GM19328 (cell line): Measurements from ENCODE around the gene FAM180A.
"Not testable (repeated sequence)": the region's sequence is repeated elsewhere in the genome, so short reads cannot be mapped to it uniquely, and the experiment has no call there.

Experiments
- ATAC-seq: cut with Tn5 transposase; IDR thresholded peaks from one replicate; pipeline ENCODE4 v1.9.1; 2021; ENCODE audit warnings: mild to moderate bottlenecking, moderate library complexity; ENCODE audit not compliant: unreplicated experiment

FAM180A gene

GRCh38 chr7:135742371-135742770, 6.2 kb downstream of the FAM180A start:
- no peak for ATAC-seq

- ATAC-seq, result no peak
Measured at GRCh38 chr7:135741905-135742304, 6.7 kb downstream of the FAM180A start.

- no peak for ATAC-seq
Measured at GRCh38 chr7:135740889-135741288, 7.7 kb downstream of the FAM180A start.

DNA sequence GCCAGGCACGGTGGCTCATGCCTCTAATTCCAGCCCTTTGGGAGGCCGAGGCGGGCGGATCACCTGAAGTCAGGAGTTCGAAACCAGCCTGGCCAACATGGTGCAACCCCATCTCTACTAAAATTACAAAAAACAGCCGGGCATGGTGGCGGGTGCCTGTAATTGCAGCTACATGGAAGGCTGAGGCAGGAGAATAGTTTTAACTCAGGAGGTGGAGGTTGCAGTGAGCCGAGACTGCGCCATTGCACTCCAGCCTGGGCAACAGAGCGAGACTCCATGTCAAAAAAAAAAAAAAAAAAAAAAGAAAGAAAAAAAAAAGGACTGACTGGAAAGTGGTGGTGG, 11.3 kb downstream of the FAM180A start:
- not testable (repeated sequence) for ATAC-seq

DNA sequence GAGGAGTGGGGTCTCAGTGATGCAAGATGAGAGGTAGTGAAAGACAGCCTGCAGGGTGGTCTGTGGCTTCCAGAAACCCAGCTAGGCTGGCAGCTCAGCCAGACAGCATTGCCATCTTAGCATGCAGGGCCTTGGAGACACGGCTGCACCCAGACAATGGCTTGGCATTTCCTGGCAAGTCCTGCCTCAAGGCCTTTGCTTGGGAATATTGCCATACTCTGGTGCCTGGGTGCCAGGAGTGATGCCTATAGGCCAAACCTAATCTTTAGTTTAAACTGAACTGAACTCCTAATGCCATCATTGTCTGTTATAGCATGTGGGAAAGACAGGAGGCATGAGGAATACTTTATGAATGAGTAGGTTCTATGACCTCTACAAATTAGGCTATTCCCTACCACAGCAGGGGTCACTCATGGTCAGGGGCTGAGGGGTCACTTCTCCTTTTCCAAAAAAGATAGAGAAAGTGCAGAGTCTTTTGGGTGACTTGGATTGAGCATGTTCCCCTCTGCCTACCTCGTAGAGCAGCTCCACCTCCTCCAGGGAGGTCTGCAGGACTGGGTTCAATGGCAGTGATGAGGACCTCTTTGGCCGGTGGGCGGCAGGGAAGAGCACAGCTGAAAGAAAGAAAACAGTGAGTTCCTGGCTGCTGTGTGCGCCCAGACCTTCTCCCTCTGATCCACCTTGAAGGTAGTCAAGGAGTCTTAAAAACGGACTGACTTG, 11.9 kb downstream of the FAM180A start:
- no peak for ATAC-seq

DNA sequence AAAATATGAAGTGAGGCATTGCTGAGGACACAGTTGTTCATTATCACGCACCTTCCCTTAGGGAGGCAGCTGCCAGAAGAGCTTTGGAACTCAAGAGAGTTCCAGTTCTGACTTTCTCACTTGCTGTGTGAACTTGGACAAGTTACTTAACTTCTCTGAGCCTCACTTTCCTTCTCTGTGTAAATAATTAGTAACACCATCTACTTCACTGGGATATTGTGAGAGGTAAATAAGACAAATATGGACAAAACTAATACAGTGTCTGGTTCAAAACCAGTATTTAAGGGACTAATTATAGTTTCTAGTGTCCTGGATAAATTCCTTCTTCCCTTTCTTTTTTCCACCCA, 14.3 kb downstream of the FAM180A start:
- no peak for ATAC-seq

GRCh38 chr7:135733603-135734342, 14.8 kb downstream of the FAM180A start:
- ATAC-seq, result no peak

- ATAC-seq, result no peak
Measured at GRCh38 chr7:135731131-135731530, 17.5 kb downstream of the FAM180A start.

DNA sequence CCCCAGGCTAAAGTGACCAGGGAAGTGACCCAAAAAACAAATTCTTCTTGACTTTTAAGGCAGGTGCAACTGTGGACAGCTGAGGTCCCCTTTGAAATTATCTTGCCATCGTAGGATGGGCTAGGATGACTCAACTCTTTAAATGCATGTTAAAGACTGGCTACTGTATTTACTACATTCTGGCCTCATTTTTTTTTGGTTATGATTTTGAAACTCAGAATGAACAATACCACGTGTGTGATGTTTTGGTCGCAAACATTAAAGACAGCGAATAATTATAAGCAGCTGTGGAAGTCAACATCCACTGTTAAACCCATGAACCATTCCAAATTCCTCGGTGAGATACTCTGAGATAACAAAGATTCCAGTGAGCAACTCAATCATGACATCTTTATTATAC, 19.4 kb downstream of the FAM180A start:
- ATAC-seq, result no peak

DNA sequence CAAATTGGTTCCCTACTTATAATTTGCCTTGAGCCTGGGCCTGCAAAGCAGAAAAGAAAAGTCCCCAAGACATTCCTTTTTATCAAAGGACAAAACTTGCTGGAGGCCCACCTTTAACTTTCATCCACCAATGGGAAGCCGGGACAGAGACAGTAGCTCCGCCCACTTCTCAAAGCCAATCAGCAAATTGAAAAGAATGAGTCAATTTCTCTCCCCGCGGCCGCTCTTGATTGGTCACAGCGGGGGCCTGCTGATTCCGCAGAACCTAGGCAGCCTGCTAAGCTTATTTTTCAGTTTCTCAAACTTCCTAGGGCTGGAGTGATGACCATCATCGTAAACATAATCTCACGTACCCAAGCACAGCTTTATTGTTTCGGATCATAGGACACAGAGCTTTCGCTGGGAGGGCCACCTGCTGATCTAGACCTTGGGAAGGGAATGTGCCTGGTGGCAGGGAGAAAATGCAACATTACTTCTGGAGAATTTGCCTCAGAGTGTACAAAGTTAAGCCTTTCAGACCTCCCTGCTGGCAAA, 20.4 kb downstream of the FAM180A start, which contains the start of gene SLC13A4:
SLC13A4 (minus strand) TSS at position 51 of the 534 bp plus-strand sequence. CDS start 690 bp downstream, outside the sequence.
- ATAC-seq, result no peak

DNA sequence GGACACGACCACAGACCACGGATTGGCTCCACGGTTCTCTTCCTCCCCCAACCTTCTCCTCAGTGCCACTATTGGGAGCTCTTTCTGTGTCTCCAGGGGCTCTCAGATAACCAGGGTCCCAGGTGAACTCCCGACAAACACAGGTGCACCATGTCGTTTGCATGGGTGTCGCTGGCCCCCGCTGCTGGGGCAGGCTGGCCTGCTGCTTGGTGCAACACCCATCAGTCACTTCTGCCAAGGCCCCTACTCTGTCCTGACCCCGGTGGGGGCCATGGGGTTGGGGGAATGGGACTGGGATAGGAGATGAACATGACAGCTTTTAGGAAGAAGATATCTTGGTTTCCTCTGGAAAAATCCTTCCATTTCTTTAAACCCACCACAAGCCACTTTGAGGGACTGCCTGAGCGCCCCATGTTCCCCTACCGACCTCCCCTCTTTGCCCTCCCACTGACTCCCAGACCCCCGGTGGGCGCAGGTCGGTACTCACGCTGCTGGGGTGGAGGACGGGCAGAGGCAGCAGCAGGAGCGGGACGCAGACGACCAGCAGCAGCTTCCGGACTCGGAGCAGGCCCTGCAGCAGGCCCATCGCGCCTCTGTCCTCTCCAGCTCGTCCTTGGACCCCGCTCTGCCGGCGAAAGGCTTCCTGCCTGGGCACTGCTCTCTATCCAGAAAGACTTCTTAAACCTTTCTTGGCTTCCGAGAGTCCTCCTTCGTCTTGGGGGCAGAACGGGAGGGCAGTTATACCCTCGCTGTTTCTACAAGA, 21.5 kb downstream of the FAM180A start:
- no peak for ATAC-seq

GRCh38 chr7:135726276-135726788, 22.3 kb downstream of the FAM180A start:
- no peak for ATAC-seq

DNA sequence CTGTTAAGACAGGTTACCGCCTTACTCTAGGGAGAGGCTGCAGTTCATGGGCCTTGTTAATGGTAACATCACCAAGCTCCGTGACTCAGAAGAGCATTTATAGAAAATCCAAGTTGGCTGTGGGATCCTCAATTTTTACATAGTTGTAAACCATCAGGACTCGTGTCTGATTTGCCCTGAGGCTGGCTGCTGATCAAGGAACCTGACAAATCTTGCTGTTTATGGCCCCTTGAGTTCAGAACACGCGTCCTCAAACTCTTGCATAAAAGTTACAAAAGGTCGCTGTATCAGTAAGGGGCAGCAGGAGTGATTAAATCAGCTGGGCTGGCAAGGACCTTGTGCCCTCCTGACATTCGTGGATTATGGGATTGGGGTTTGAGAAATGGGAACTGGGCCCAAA, 25.2 kb downstream of the FAM180A start:
- no peak for ATAC-seq

DNA sequence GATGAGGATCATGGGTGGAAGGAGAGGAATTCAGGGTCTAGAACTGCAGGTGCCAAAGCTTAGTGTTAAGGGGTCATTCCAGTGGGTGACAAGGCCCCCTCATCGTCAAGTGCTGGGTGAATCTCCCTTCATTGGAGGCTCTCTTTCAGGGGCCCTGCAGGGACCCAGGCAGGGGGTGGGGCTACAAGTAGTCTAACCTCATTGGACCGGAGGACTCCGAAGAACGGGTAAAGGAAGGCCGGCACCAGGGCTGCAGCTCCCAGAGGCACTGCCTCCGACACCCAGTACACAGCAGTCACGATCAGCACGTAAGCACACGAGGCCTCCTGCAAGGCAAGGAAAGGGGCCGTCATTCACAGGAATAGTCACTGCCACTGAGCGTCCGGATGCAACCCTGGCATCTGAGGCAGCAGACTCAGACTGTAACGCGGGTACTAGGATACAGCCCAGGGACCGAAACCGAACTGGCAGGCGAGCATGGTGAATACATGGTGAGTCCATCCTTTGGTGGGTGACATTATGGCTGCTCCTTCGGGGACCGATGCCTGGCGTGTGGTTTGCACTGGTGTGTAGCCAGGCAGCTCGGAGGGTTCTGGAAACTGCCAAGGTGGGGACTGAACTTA, 27.3 kb downstream of the FAM180A start:
- no peak for ATAC-seq

DNA sequence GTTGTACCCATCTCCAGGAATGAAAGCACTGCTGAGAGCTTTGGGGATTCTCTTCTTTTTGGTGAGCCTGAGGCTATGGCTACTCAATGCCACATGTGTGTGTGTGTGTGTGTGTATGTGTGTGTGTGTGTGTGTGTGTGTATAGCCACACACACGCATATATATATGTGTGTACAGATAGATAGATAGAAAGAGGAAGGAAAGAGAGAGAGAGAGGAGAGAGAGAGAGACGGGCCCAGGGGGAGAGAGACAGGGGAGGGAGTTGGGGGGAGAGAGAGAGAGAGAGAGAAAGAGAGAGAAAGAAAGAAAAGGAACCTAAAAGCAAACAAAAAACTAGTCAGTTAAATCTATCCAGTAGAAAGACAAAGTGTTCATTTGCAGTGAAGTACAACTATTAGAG, 28.9 kb downstream of the FAM180A start:
- ATAC-seq, result no peak

DNA sequence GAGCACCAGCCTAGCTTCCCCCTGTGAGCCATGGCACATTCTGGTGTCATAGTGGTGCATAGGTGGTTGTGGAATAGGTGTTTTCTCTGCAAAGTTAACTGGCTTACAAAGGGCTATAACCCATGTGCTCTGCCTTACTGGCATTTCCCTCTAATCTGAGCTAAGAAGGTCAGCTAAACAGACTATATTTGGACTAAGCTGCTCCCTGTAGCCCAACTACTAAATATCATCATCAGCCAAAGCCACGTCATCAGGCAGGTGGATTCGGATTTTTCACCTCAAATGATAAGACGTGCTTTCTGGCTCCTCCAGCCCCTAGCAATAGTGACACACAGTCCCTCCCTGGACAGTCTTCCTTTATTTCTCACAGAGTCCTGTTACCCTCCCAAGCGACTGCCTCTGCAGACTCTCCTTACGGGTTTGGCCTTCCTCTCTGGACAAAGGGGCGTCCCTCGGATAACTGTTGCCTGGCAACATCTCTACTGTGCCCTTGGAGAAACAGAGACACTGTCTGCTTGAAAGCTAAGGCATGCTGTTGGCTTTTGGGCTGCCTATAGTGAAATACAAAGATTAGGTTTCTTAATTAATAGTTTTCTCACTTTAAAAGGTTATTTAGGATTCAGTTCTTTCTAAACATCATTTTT, 29.7 kb downstream of the FAM180A start:
- ATAC-seq, result no peak

DNA sequence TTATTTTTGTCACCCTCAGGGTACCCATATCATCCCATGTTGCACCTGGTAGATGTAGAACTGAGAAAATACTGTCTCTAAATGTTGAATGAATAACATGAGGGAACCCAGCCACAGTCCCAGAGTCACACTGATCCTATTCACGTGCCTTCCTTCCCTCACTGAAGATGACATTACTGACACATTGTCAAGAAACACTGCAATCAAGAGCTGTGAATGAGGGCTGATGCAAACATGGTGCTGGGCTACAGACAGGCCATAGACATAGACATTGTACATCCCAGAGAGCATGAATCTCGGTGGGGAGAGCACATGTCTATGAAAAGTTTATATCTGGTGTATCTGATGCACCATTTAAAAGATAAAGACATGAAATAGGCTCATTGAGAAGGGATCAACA, 30.4 kb downstream of the FAM180A start:
- ATAC-seq, result no peak

GRCh38 chr7:135717693-135718092, 30.9 kb downstream of the FAM180A start:
- no peak for ATAC-seq

DNA sequence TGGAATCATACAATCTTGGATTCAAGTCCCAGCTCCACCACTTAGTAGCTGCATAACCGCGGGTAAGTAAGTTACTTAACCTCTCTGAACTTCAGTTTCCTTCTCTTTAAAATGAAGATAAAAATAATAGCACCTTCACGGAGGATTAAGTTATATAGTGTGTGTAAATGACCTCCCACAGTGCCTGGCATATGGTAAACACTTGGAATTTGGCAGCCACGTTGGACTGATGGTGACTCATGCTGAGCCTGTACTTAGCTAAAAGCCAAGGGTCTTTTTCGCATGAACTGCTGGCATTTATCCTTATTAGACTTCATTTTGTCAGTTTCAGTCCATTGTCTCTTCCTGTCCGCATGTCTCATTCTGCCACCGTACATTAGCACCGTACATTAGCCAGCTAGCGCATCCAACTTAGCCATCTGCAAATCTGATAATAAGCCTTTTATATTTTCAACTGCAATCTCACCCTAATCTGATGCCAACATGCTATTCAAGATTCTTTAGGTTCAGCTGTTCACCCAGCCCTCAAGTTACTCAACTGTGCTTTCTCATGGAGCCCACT, 31.9 kb downstream of the FAM180A start:
- no peak for ATAC-seq

- ATAC-seq, result no peak
Measured at GRCh38 chr7:135715673-135716072, 32.9 kb downstream of the FAM180A start.
